BJ (cell line): Measurements from ENCODE around the gene AKNA. TPM values are rescaled to one million over a fixed set of nuclear protein-coding genes. Genes with fewer than 3 reads are reported as not detected.

ENCODE experiments used
- CTCF ChIA-PET: fragments of 350-600 bp; formaldehyde crosslinking; extraction: SDS; loops from one replicate; lab custom pipeline; 2021; ENCODE audit warnings: antibody characterized with exemption, inconsistent platforms; lab: Yijun Ruan, JAX
- POLR2A ChIA-PET: fragments of 300-600 bp; sonication (Branson Sonifier 250); formaldehyde crosslinking; extraction: SDS; loops from one replicate; lab custom pipeline; 2021; ENCODE audit warnings: antibody characterized with exemption; lab: Charles Lee
- DNase-seq: peaks from one replicate; pipeline ENCODE4 v3.0.0-alpha.2; 2011; ENCODE audit warnings: low read depth
- H3K27me3 ChIP-seq: 2 replicates; pipeline ENCODE4 v1.6.0; 2011; ENCODE audit warnings: low read length; ENCODE audit not compliant: control insufficient read depth, insufficient read depth
- H3K36me3 ChIP-seq: 2 replicates; pipeline ENCODE4 v1.5.1; 2011; ENCODE audit warnings: low read length; ENCODE audit not compliant: control insufficient read depth, insufficient read depth
- H3K4me3 ChIP-seq: 2 replicates; pipeline ENCODE4 v1.5.1; 2011; ENCODE audit warnings: low read depth, mild to moderate bottlenecking, control low read depth, low read length
- CTCF ChIP-seq: IDR thresholded peaks from 2 replicates; pipeline ENCODE4 v1.5.1; 2011; ENCODE audit warnings: low read depth, mild to moderate bottlenecking, control low read depth, inconsistent platforms, low read length, moderate library complexity; ENCODE audit not compliant: insufficient read depth
- polyA plus RNA-seq: library from polyadenylated mRNA; depleted of rRNA; stranded (reverse); fragments of >200 nt; gene quantifications from 2 replicates; pipeline ENCODE4 v1.2.3, GENCODE V29; 2011

The AKNA gene
- polyA plus RNA-seq, 1 experiment = 11.8 TPM

DNA sequence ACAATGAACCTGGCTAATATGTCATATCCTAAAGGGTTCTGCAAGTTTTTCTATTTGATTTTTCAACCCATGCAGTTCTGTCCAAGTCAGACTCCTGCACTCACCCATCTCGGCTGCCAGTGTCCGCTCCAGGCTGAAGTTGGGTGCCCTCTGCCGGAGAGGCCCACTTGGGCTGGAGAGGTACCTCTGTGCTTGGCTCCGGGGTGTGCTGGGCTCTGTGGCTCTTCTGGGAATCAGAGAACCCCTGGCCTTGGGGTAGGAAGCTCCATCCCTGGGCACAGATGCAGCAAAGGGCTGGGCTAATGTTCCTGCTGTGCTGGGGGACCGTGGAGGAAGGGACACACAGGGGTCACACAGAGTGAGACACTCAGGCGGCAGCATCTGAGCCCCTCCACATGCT lies 32.0 kb downstream of the AKNA start:
- DNase-seq = no peak
- ChIA-PET POLR2A (no interaction called here), CTCF (no interaction called here)
- no peak for TF ChIP-seq CTCF
- H3K4me3 ChIP-seq = no peak overlapping the region
- H3K27me3 ChIP-seq = no peaks in the 10 kb centered on the region
- peaks cover 44% of the 10 kb centered on the region for H3K36me3 ChIP-seq

GRCh38 chr9:114351932-114352331 lies 35.9 kb downstream of the AKNA start:
- no peak for TF ChIP-seq CTCF
- ChIA-PET CTCF (interaction anchor here (1.0 kb wide), 1 partner anchor 18 kb away, joined by 3 read pairs; no protein-coding TSS in a partner anchor), POLR2A (no interaction called here)

GRCh38 chr9:114350636-114351401 lies 37.0 kb downstream of the AKNA start:
- H3K4me3 ChIP-seq = no peak overlapping the region
- ChIA-PET CTCF (interaction anchor here (0.9 to 1.7 kb wide), 3 partner anchors 11 to 55 kb away, joined by 3 to 5 read pairs (median 4); no protein-coding TSS in a partner anchor), POLR2A (no interaction called here)
- no peak for TF ChIP-seq CTCF
- peaks cover 32% of the 10 kb centered on the region for H3K36me3 ChIP-seq
- H3K27me3 ChIP-seq = no peaks in the 10 kb centered on the region
- no peak for DNase-seq

More at GRCh38 chr9:114351932-114352331, 35.9 kb downstream of the AKNA start:
- Histone ChIP-seq H3K4me3 (no peak overlapping the region), H3K36me3 (peaks cover 34% of the 10 kb centered on the region), H3K27me3 (no peaks in the 10 kb centered on the region)
- no peak for DNase-seq

GRCh38 chr9:114349713-114350480 lies 37.9 kb downstream of the AKNA start:
- ChIA-PET CTCF (interaction anchor here (1.1 to 1.7 kb wide), 3 partner anchors 10 to 267 kb away, joined by 3 to 5 read pairs (median 4); no protein-coding TSS in a partner anchor), POLR2A (no interaction called here)
- peaks cover 36% of the 10 kb centered on the region for H3K36me3 ChIP-seq
- no peak for DNase-seq
- no peak for TF ChIP-seq CTCF
- H3K27me3 ChIP-seq = no peaks in the 10 kb centered on the region
- no peak overlapping the region for H3K4me3 ChIP-seq
